ENCODE measurements around the gene SKOR2. TPM values are rescaled to one million over a fixed set of nuclear protein-coding genes. Genes with fewer than 3 reads are reported as not detected.

The SKOR2 gene
- total and polyA plus RNA-seq, 2 of the 4 experiments (the other 2 are of a cell fraction), result not detected

DNA sequence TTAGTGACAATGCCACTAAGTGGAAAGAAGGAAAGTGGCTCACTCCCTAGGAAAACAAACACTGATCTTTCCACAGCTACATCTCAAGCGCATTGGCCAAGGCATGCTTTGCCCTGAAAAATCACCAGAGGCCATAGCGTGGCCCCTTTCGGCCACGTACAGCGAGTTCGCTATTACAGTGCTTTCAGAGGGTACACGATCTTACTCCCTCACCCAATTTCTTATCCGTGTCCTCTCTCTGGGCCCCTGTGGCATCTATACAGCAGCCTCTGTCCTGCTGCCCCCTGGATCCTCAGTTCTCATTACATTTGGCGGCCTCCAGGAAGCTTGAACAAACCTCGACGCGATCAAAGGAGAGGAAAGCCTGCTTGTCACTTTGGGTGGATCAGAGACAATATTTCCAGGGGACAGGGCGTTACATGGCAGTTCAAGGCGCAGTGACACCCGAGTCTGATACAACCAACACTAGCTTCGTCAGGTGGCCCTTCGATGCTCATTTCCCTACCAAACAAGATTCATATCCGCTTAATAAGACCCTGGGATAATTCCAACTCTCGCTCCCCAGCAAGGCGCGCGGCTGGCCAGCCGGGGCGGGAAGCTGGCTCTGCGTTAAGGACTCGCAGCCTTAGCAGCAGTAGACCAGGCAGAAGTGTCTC is 941 bp downstream of the SKOR2 start:
- dilution Hi-C loops (cut with HindIII; ENCODE audit: low sequenced_read_pairs, unreplicated experiment) (no loop called here), in situ Hi-C loops (cut with MboI; ENCODE audit: low sequenced_read_pairs) (no loop called here), intact Hi-C loops (cut with micrococcal nuclease) (no loop called here)
- no peak overlapping the region for H3K9ac ChIP-seq (ENCODE audit: low read depth, low read length)
- H3K56ac ChIP-seq (ENCODE audit: extremely low read depth, insufficient read depth, low read length), result no peak overlapping the region
- H3K4ac ChIP-seq (ENCODE audit: low read depth, low read length), result no peak overlapping the region
- no peak overlapping the region for H4K8ac ChIP-seq (ENCODE audit: low read depth in 2 of 2, low read length in 2 of 2)
- no peak overlapping the region for H3K4me3 ChIP-seq (ENCODE audit: insufficient read depth, low read depth, low read length)
- H3K79me1 ChIP-seq (ENCODE audit: low read depth in 1 of 2, low read length in 2 of 2), result no peaks in the 10 kb centered on the region
- H2BK120ac ChIP-seq (ENCODE audit: low read depth, low read length), result no peak overlapping the region
- no peaks in the 10 kb centered on the region for H4K20me1 ChIP-seq (ENCODE audit: insufficient read depth, low read length)
- POLR2A ChIA-PET (ENCODE audit: unreplicated experiment), result no interaction called here
- WGBS, 2 experiments (ENCODE audit: extremely low coverage in 2 of 2, insufficient read length in 1 of 2), result 6% methylated on average over 8 of the region's 26 CpGs; no CpG with 5 or more reads in 1 of the 2 experiments
- no peak overlapping the region for H3K18ac ChIP-seq (ENCODE audit: low read depth, low read length)
- no peak overlapping the region for H3K4me2 ChIP-seq (ENCODE audit: low read depth, low read length)
- CTCF ChIA-PET, result no interaction called here
- no peak overlapping the region for H4K5ac ChIP-seq (ENCODE audit: low read depth, low read length)
- DNase-seq, result no peak
- no peak for TF ChIP-seq RCOR1 (IDR thresholded peaks at IDR 0.05; ENCODE audit: insufficient replicate concordance, low read length)
- TF ChIP-seq SMC3 (IDR thresholded peaks at IDR 0.05; ENCODE audit: low read depth, low read length), result no peak
- TF ChIP-seq POLR2A (IDR thresholded peaks at IDR 0.05; ENCODE audit: low read depth, low read length), result no peak
- TF ChIP-seq, protein P1, sequence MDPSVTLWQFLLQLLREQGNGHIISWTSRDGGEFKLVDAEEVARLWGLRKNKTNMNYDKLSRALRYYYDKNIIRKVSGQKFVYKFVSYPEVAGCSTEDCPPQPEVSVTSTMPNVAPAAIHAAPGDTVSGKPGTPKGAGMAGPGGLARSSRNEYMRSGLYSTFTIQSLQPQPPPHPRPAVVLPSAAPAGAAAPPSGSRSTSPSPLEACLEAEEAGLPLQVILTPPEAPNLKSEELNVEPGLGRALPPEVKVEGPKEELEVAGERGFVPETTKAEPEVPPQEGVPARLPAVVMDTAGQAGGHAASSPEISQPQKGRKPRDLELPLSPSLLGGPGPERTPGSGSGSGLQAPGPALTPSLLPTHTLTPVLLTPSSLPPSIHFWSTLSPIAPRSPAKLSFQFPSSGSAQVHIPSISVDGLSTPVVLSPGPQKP (IDR thresholded peaks at IDR 0.05; ENCODE audit: borderline replicate concordance, low read depth, low read length), result no peak
- TF ChIP-seq, protein P2, sequence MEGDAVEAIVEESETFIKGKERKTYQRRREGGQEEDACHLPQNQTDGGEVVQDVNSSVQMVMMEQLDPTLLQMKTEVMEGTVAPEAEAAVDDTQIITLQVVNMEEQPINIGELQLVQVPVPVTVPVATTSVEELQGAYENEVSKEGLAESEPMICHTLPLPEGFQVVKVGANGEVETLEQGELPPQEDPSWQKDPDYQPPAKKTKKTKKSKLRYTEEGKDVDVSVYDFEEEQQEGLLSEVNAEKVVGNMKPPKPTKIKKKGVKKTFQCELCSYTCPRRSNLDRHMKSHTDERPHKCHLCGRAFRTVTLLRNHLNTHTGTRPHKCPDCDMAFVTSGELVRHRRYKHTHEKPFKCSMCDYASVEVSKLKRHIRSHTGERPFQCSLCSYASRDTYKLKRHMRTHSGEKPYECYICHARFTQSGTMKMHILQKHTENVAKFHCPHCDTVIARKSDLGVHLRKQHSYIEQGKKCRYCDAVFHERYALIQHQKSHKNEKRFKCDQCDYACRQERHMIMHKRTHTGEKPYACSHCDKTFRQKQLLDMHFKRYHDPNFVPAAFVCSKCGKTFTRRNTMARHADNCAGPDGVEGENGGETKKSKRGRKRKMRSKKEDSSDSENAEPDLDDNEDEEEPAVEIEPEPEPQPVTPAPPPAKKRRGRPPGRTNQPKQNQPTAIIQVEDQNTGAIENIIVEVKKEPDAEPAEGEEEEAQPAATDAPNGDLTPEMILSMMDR (conservative IDR thresholded peaks at IDR 0.05; ENCODE audit: low read depth, low read length), result no peak
- no peak for TF ChIP-seq MAZ (IDR thresholded peaks at IDR 0.05; ENCODE audit: borderline replicate concordance, low read depth, low read length)
- TF ChIP-seq, protein P3, sequence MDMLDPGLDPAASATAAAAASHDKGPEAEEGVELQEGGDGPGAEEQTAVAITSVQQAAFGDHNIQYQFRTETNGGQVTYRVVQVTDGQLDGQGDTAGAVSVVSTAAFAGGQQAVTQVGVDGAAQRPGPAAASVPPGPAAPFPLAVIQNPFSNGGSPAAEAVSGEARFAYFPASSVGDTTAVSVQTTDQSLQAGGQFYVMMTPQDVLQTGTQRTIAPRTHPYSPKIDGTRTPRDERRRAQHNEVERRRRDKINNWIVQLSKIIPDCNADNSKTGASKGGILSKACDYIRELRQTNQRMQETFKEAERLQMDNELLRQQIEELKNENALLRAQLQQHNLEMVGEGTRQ (IDR thresholded peaks at IDR 0.05; ENCODE audit: low read depth, low read length), result no peak
- TF ChIP-seq CHD1 (IDR thresholded peaks at IDR 0.05; ENCODE audit: low read depth, low read length), result no peak
- TF ChIP-seq CEBPB (IDR thresholded peaks at IDR 0.05; ENCODE audit: low read depth, low read length), result no peak
- no peak for TF ChIP-seq BHLHE40 (IDR thresholded peaks at IDR 0.05; ENCODE audit: low read depth, low read length)
- no peak for TF ChIP-seq RAD21 (IDR thresholded peaks at IDR 0.05; ENCODE audit: low read length)
- TF ChIP-seq FOS (IDR thresholded peaks at IDR 0.05; ENCODE audit: low read depth, low read length), result no peak
- TF ChIP-seq MAFK (IDR thresholded peaks at IDR 0.05; ENCODE audit: low read depth, low read length), result no peak
- no peak for TF ChIP-seq MXI1 (IDR thresholded peaks at IDR 0.05; ENCODE audit: borderline replicate concordance, low read depth, low read length)
- TF ChIP-seq NFE2L2 (IDR thresholded peaks at IDR 0.05; ENCODE audit: low read depth, low read length), result no peak
- TF ChIP-seq RFX5 (IDR thresholded peaks at IDR 0.05; ENCODE audit: low read depth, low read length), result no peak
- no peaks in the 10 kb centered on the region for H3K36me3 ChIP-seq (ENCODE audit: control insufficient read depth, insufficient read depth, low read length)
- no peaks in the 10 kb centered on the region for H3K9me1 ChIP-seq (ENCODE audit: insufficient read depth, low read length)
- H2AFZ ChIP-seq (replicated peaks; ENCODE audit: low read length, poor library complexity), result no peak overlapping the region
- peaks cover 9% of the 10 kb centered on the region for H3K9me3 ChIP-seq (ENCODE audit: control insufficient read depth, insufficient read depth, low read length)
- no peak for ATAC-seq (ENCODE audit: low read depth)
- no peak overlapping the region for H3K23ac ChIP-seq (ENCODE audit: low read depth, low read length)
- H2AK5ac ChIP-seq (ENCODE audit: low read depth, low read length), result no peak overlapping the region
- H3K27ac ChIP-seq (ENCODE audit: insufficient read depth, low read length), result no peak overlapping the region
- no peak overlapping the region for H3K14ac ChIP-seq (replicated peaks; ENCODE audit: low read depth, low read length)
- no peak overlapping the region for H2BK15ac ChIP-seq (ENCODE audit: low read depth, low read length)
- H2AK9ac ChIP-seq (replicated peaks; ENCODE audit: low read depth, low read length, poor library complexity), result no peak overlapping the region
- H2BK5ac ChIP-seq (ENCODE audit: low read depth, low read length, poor library complexity, severe bottlenecking), result no peak overlapping the region
- no peaks in the 10 kb centered on the region for H3K4me1 ChIP-seq (ENCODE audit: control insufficient read depth, insufficient read depth, low read length)
- no peak overlapping the region for H4K91ac ChIP-seq (ENCODE audit: insufficient read depth, low read depth, low read length)
- H2BK20ac ChIP-seq (ENCODE audit: low read depth, low read length), result no peak overlapping the region
- H3K27me3 ChIP-seq (ENCODE audit: control insufficient read depth, insufficient read depth, low read length), result peaks cover 64% of the 10 kb centered on the region
- BruUV-seq (replicated peaks), result no TSS peak

All from IMR-90 (cell line).